H1 (cell line): ENCODE results near the gene LZTFL1. TPM values are rescaled to one million over a fixed set of nuclear protein-coding genes. Genes with fewer than 3 reads are reported as not detected.

ENCODE experiments used
- CTCF ChIA-PET: fragments of 300-600 bp; sonication (Branson Sonifier 250); formaldehyde crosslinking; loops from one replicate; lab custom pipeline; 2021; ENCODE audit not compliant: partially characterized antibody; lab: Charles Lee
- POLR2A ChIA-PET: fragments of 300-600 bp; sonication (Branson Sonifier 250); formaldehyde crosslinking; loops from one replicate; lab custom pipeline; 2021; ENCODE audit warnings: inconsistent platforms; ENCODE audit not compliant: partially characterized antibody; lab: Charles Lee
- DNase-seq, 2 experiments: peaks; one replicate each; pipeline versions ENCODE4 v3.0.0 to v3.0.0-alpha.2; 2010 to 2022; ENCODE audit warnings: low spot score in 2 of 2, low read depth in 1 of 2, mixed read lengths in 1 of 2
- FAIRE-seq: peaks from 2 replicates; lab custom pipeline; 2011; peaks lifted over from hg19 to GRCh38; lab: Jason Lieb, UNC
- H2AFZ ChIP-seq: 2 replicates; pipeline ENCODE4 v1.8.1; 2012; ENCODE audit warnings: low read length, inconsistent platforms
- H2AK5ac ChIP-seq: 2 replicates; pipeline ENCODE4 v1.6.1; 2013; ENCODE audit warnings: low read depth, low read length
- H2BK120ac ChIP-seq: replicated peaks from 2 replicates; pipeline ENCODE3; 2013; ENCODE audit warnings: low read depth, low read length, inconsistent platforms
- H2BK12ac ChIP-seq: 2 replicates; pipeline ENCODE4 v1.6.1; 2013; ENCODE audit warnings: low read depth, low read length
- H2BK15ac ChIP-seq: 2 replicates; pipeline ENCODE4 v1.6.1; 2013; ENCODE audit warnings: low read length
- H2BK20ac ChIP-seq: 2 replicates; pipeline ENCODE4 v1.6.1; 2013; ENCODE audit warnings: low read length
- H2BK5ac ChIP-seq: 2 replicates; pipeline ENCODE4 v1.6.1; 2013; ENCODE audit warnings: low read depth, low read length
- H3K14ac ChIP-seq: 2 replicates; pipeline ENCODE4 v1.6.1; 2013; ENCODE audit warnings: inconsistent platforms; ENCODE audit not compliant: insufficient read length
- H3K18ac ChIP-seq: 2 replicates; pipeline ENCODE4 v1.6.1; 2013; ENCODE audit warnings: low read length; ENCODE audit errors: extremely low read depth
- H3K23ac ChIP-seq: 2 replicates; pipeline ENCODE4 v1.6.1; 2013; ENCODE audit warnings: inconsistent platforms; ENCODE audit not compliant: insufficient read length
- H3K23me2 ChIP-seq: 2 replicates; pipeline ENCODE4 v1.6.1; 2013; ENCODE audit warnings: low read depth, low read length
- H3K27ac ChIP-seq: 2 replicates; pipeline ENCODE4 v1.6.1; 2011; ENCODE audit warnings: low read depth, low read length, inconsistent platforms
- H3K27me3 ChIP-seq, 4 experiments: replicated peaks in 1 of 4; 1 replicate in 1 of 4; 2 replicates in 3 of 4; pipeline versions ENCODE4 v1.6.1 to v1.8.1; 2011 to 2013; ENCODE audit warnings: low read length in 3 of 4, mild to moderate bottlenecking in 3 of 4, inconsistent platforms in 2 of 4, mixed read lengths in 2 of 4, moderate library complexity in 1 of 4; ENCODE audit not compliant: control insufficient read depth in 3 of 4, insufficient read depth in 3 of 4; ENCODE audit errors: extremely low read depth in 1 of 4
- H3K36me3 ChIP-seq, 4 experiments: 2 replicates each; pipeline versions ENCODE4 v1.6.1 to v1.8.1; 2011 to 2013; ENCODE audit warnings: mild to moderate bottlenecking in 4 of 4, low read length in 3 of 4, moderate library complexity in 2 of 4, control low read depth in 1 of 4, inconsistent platforms in 1 of 4; ENCODE audit not compliant: insufficient read depth in 4 of 4, control insufficient read depth in 2 of 4
- H3K4ac ChIP-seq: replicated peaks from 2 replicates; pipeline ENCODE3; 2013; ENCODE audit warnings: low read length, low read depth, mixed read lengths, inconsistent platforms; ENCODE audit not compliant: insufficient read length
- H3K4me1 ChIP-seq, 4 experiments: replicated peaks in 1 of 4; 1 replicate in 1 of 4; 2 replicates in 3 of 4; pipeline versions ENCODE4 v1.6.1 to v1.8.1; 2011 to 2013; ENCODE audit warnings: low read length in 3 of 4, inconsistent platforms in 2 of 4, mixed read lengths in 1 of 4; ENCODE audit not compliant: insufficient read depth in 4 of 4, control insufficient read depth in 3 of 4
- H3K4me2 ChIP-seq, 2 experiments: 2 replicates each; pipeline versions ENCODE4 v1.6.1 to v1.8.1; 2011 to 2013; ENCODE audit warnings: low read depth in 2 of 2, low read length in 2 of 2, control low read depth in 1 of 2, inconsistent platforms in 1 of 2, mild to moderate bottlenecking in 1 of 2; ENCODE audit not compliant: insufficient read depth in 1 of 2
- H3K4me3 ChIP-seq, 4 experiments: fragments of 200-600, 300-600 bp in 1 of 4; sonication (generic), shearing (Covaris generic), sonication (Bioruptor Twin) in 1 of 4; 2 replicates each; pipeline versions ENCODE4 v1.5.1 to v1.8.1; 2011 to 2016; ENCODE audit warnings: low read length in 4 of 4, low read depth in 3 of 4, control low read depth in 2 of 4, inconsistent platforms in 2 of 4, mild to moderate bottlenecking in 2 of 4, mixed read lengths in 1 of 4, moderate library complexity in 1 of 4; ENCODE audit not compliant: insufficient read depth in 2 of 4; ENCODE audit errors: extremely low read depth in 1 of 4
- H3K56ac ChIP-seq: replicated peaks from 2 replicates; pipeline ENCODE3; 2013; ENCODE audit warnings: low read depth, mild to moderate bottlenecking, mixed read lengths, low read length, inconsistent platforms; ENCODE audit not compliant: insufficient read length
- H3K79me1 ChIP-seq: 2 replicates; pipeline ENCODE4 v1.6.1; 2013; ENCODE audit warnings: low read depth, low read length, control low read depth
- H3K79me2 ChIP-seq, 2 experiments: 2 replicates each; pipeline versions ENCODE4 v1.6.1 to v1.8.1; 2012 to 2013; ENCODE audit warnings: low read length in 2 of 2, mild to moderate bottlenecking in 2 of 2, inconsistent platforms in 1 of 2; ENCODE audit not compliant: insufficient read depth in 2 of 2, control insufficient read depth in 1 of 2
- H3K9ac ChIP-seq, 4 experiments: replicated peaks in 1 of 4; 1 replicate in 1 of 4; 2 replicates in 3 of 4; pipeline versions ENCODE4 v1.6.1 to v1.8.1; 2011 to 2013; ENCODE audit warnings: low read depth in 3 of 4, low read length in 3 of 4, control low read depth in 2 of 4, mild to moderate bottlenecking in 2 of 4, moderate library complexity in 2 of 4, inconsistent platforms in 1 of 4; ENCODE audit errors: extremely low read depth in 1 of 4
- H3K9me3 ChIP-seq, 2 experiments: 2 replicates each; pipeline versions ENCODE4 v1.6.1 to v1.8.1; 2012 to 2013; ENCODE audit warnings: mild to moderate bottlenecking in 2 of 2, moderate library complexity in 2 of 2, control low read depth in 1 of 2, inconsistent platforms in 1 of 2, low read depth in 1 of 2, low read length in 1 of 2, mixed read lengths in 1 of 2; ENCODE audit not compliant: insufficient read depth in 2 of 2
- H4K20me1 ChIP-seq, 2 experiments: replicated peaks in 1 of 2; 2 replicates each; pipeline versions ENCODE3 to v1.8.1; 2011 to 2013; ENCODE audit warnings: inconsistent platforms in 2 of 2, low read length in 2 of 2, mild to moderate bottlenecking in 1 of 2; ENCODE audit not compliant: insufficient read depth in 2 of 2, control insufficient read depth in 1 of 2
- H4K5ac ChIP-seq: 2 replicates; pipeline ENCODE4 v1.6.1; 2013; ENCODE audit warnings: low read length, low read depth, mixed read lengths, inconsistent platforms; ENCODE audit not compliant: insufficient read length
- H4K8ac ChIP-seq: 2 replicates; pipeline ENCODE4 v1.8.0; 2013; ENCODE audit warnings: mild to moderate bottlenecking, moderate library complexity, low read length, inconsistent platforms; ENCODE audit not compliant: insufficient read depth; ENCODE audit errors: extremely low read depth
- H4K91ac ChIP-seq: replicated peaks from 2 replicates; pipeline ENCODE3; 2013; ENCODE audit warnings: low read length, mixed read lengths, inconsistent platforms; ENCODE audit not compliant: insufficient read length
- CBX8 ChIP-seq: fragments of 300-800, 300-1000 bp; sonication (generic); IDR thresholded peaks from 2 replicates; pipeline ENCODE4 v1.7.1; 2016; ENCODE audit warnings: low read depth, low read length, borderline replicate concordance
- CHD1 ChIP-seq: IDR thresholded peaks from 2 replicates; pipeline ENCODE4 v1.6.1; 2012; ENCODE audit warnings: low read depth, low read length, improper control_type of control experiment
- CTBP2 ChIP-seq: IDR thresholded peaks from 2 replicates; pipeline ENCODE4 v1.7.0; 2011; ENCODE audit warnings: borderline replicate concordance, mild to moderate bottlenecking, moderate library complexity, mixed read lengths, low read length; ENCODE audit not compliant: insufficient read depth, insufficient read length
- HDAC6 ChIP-seq: IDR thresholded peaks from one replicate; pipeline ENCODE4 v1.7.1; 2012; ENCODE audit warnings: low read depth, mild to moderate bottlenecking, inconsistent platforms, low read length, moderate library complexity
- KDM1A ChIP-seq: fragments of 200-600, 300-600 bp; sonication (generic); IDR thresholded peaks from 2 replicates; pipeline ENCODE4 v1.7.1; 2016; ENCODE audit warnings: mild to moderate bottlenecking, low read length, borderline replicate concordance
- NRF1 ChIP-seq: IDR thresholded peaks from 2 replicates; pipeline ENCODE4 v1.6.1; 2011; ENCODE audit warnings: mild to moderate bottlenecking, low read depth, low read length, improper control_type of control experiment
- POU5F1 ChIP-seq: IDR thresholded peaks from 2 replicates; pipeline ENCODE4 v1.6.1; 2011; ENCODE audit warnings: low read depth, mild to moderate bottlenecking, low read length, moderate library complexity
- RXRA ChIP-seq: IDR thresholded peaks from 2 replicates; pipeline ENCODE4 v1.6.1; 2011; ENCODE audit warnings: low read depth, mild to moderate bottlenecking, low read length, moderate library complexity; ENCODE audit not compliant: insufficient read depth
- SIN3A ChIP-seq, 2 experiments: IDR thresholded peaks in 1 of 2; conservative IDR thresholded peaks in 1 of 2; 2 replicates each; pipeline ENCODE4 v1.6.1; 2011 to 2012; ENCODE audit warnings: low read length in 2 of 2, improper control_type of control experiment in 1 of 2, low read depth in 1 of 2, mild to moderate bottlenecking in 1 of 2
- SIRT6 ChIP-seq: IDR thresholded peaks from one replicate; pipeline ENCODE4 v1.7.1; 2012; ENCODE audit warnings: low read length, inconsistent platforms
- SP1 ChIP-seq: IDR thresholded peaks from 2 replicates; pipeline ENCODE4 v1.6.1; 2011; ENCODE audit warnings: low read depth, low read length
- TBP ChIP-seq: IDR thresholded peaks from 2 replicates; pipeline ENCODE4 v1.6.1; 2011; ENCODE audit warnings: low read depth, low read length, improper control_type of control experiment
- WGBS, 2 experiments: shearing (Covaris generic) in 1 of 2; methylation state at CpG; one replicate each; pipeline versions ENCODE4 v1.1.6 to v1.1.7; 2013 to 2015; ENCODE audit warnings: low lambda C conversion rate in 2 of 2, mixed read lengths in 2 of 2, inconsistent platforms in 1 of 2, low coverage in 1 of 2, missing lambda C conversion rate in 1 of 2; ENCODE audit not compliant: insufficient replicate concordance in 2 of 2, insufficient coverage in 1 of 2, insufficient read length in 1 of 2; ENCODE audit errors: extremely low coverage in 1 of 2, missing lambda C conversion rate in 1 of 2; 5-methylcytosine and 5-hydroxymethylcytosine counted together
- polyA plus RNA-seq, 7 experiments: library from polyadenylated mRNA; depleted of rRNA in 3 of 7; stranded (reverse) in 5 of 7; unstranded in 2 of 7; fragments of >200 nt in 5 of 7; fragments of 200-250 nt in 2 of 7; gene quantifications; 1 replicate in 5 of 7; 2 replicates in 1 of 7; 4 replicates in 1 of 7; pipeline versions ENCODE4 v1.2.1 to v1.2.3, GENCODE V29; 2011 to 2013; ENCODE audit warnings: missing spikeins in 2 of 7, mixed read lengths in 2 of 7
- total RNA-seq: library from RNA; stranded (reverse); fragmentation: NEBNext Ultra II Directional; extraction: Animal tissue kit (Norgen Biotek cat#: 25700); gene quantifications from 2 replicates; pipeline ENCODE4 v1.2.1, GENCODE V29; 2021

The LZTFL1 gene
- total and polyA plus RNA-seq, 2 of the 8 experiments (the other 6 are each of a cell fraction or from before 2014, with no cell fraction given), result 8.7 to 11.5 TPM

- 90% methylated on average over 8 of the region's 8 CpGs; no CpG with 5 or more reads in 1 of the 2 experiments for WGBS, 2 experiments
- no peaks in the 10 kb centered on the region; the same call in 1 of the 2 replicates for H3K23me2 ChIP-seq
- no peak for TF ChIP-seq SIRT6
- TF ChIP-seq SP1, result no peak
- no peak for TF ChIP-seq CBX8
- TF ChIP-seq POU5F1, result no peak
- TF ChIP-seq CHD1, result no peak
- TF ChIP-seq TBP, result no peak
- no peak for TF ChIP-seq CTBP2
- no peak for TF ChIP-seq RXRA
- TF ChIP-seq HDAC6, result no peak
- no peak for TF ChIP-seq NRF1
- TF ChIP-seq SIN3A (conservative IDR thresholded peaks at IDR 0.05 in 1 of 2, IDR thresholded peaks at IDR 0.05 in 1 of 2; ENCODE audit: low read depth in 1 of 2, low read length in 2 of 2), result no peak
- TF ChIP-seq KDM1A, result no peak
Observed at GRCh38 chr3:45774581-45775521, 67.1 kb downstream of the LZTFL1 start.

More at GRCh38 chr3:45774581-45775521, 67.1 kb downstream of the LZTFL1 start:
- Histone ChIP-seq H2BK120ac (no peak overlapping the region), H3K36me3 (no peaks in the 10 kb centered on the region), H3K4me1 (no peaks in the 10 kb centered on the region; a peak in 1 of 7 replicates), H3K14ac (no peak overlapping the region), H2AFZ (no peak overlapping the region), H3K79me1 (no peaks in the 10 kb centered on the region), H3K27ac (no peak overlapping the region), H4K8ac (no peak overlapping the region), H2BK15ac (no peak overlapping the region), H3K23ac (no peak overlapping the region), H3K56ac (no peak overlapping the region), H3K27me3 (no peaks in the 10 kb centered on the region), H3K4me2 (no peak overlapping the region), H3K4me3 (no peak overlapping the region), H4K91ac (no peak overlapping the region), H2BK12ac (no peak overlapping the region; the same call in 1 of the 2 replicates), H4K5ac (no peak overlapping the region), H2BK5ac (no peak overlapping the region), H3K18ac (no peak overlapping the region), H3K9ac (no peak overlapping the region), H2BK20ac (no peak overlapping the region), H3K79me2 (no peaks in the 10 kb centered on the region), H4K20me1 (no peaks in the 10 kb centered on the region), H3K9me3 (no peaks in the 10 kb centered on the region), H2AK5ac (no peak overlapping the region), H3K4ac (no peak overlapping the region)
- DNase-seq (no peak), FAIRE-seq (no peak)
- POLR2A ChIA-PET, result no interaction called here
- CTCF ChIA-PET, result interaction anchor here (1.1 to 7.1 kb wide), 6 partner anchors 13 to 234 kb away, joined by 3 to 64 read pairs (median 3); no protein-coding TSS in a partner anchor
